ENCODE results near the gene LAMTOR2. TPM values are rescaled to one million over a fixed set of nuclear protein-coding genes. Genes with fewer than 3 reads are reported as not detected.

LAMTOR2 gene
- total RNA-seq, 1 donor from 2014 or later = 66.6 TPM

GRCh38 chr1:156096640-156097391 lies 42.2 kb downstream of the LAMTOR2 start:
- peak; percentile 85 for DNase-seq (ENCODE audit: low spot score)
- peak; percentile 99 for ATAC-seq

- no peak for DNase-seq (ENCODE audit: low spot score)
- ATAC-seq = no peak
Measured at GRCh38 chr1:156097499-156098178, 43.1 kb downstream of the LAMTOR2 start.

GRCh38 chr1:156098784-156099183 lies 44.2 kb downstream of the LAMTOR2 start:
- DNase-seq (ENCODE audit: low spot score) = no peak
- no peak for ATAC-seq

GRCh38 chr1:156099282-156099681 lies 44.7 kb downstream of the LAMTOR2 start:
- DNase-seq (ENCODE audit: low spot score) = no peak
- no peak for ATAC-seq

GRCh38 chr1:156100205-156100995 lies 45.8 kb downstream of the LAMTOR2 start:
- DNase-seq (ENCODE audit: low spot score) (no peak), ATAC-seq (no peak)

GRCh38 chr1:156101880-156102279 lies 47.3 kb downstream of the LAMTOR2 start:
- DNase-seq (ENCODE audit: low spot score) (no peak), ATAC-seq (no peak)

- no peak for ATAC-seq
- no peak for DNase-seq (ENCODE audit: low spot score)
Measured at GRCh38 chr1:156102633-156103511, 48.3 kb downstream of the LAMTOR2 start.

- DNase-seq (ENCODE audit: low spot score) (no peak), ATAC-seq (no peak)
Measured at GRCh38 chr1:156103521-156103947, 49.0 kb downstream of the LAMTOR2 start.

GRCh38 chr1:156104065-156104810 lies 49.7 kb downstream of the LAMTOR2 start:
- no peak for ATAC-seq
- DNase-seq (ENCODE audit: low spot score) = no peak

GRCh38 chr1:156104861-156105832 lies 50.6 kb downstream of the LAMTOR2 start:
- no peak for DNase-seq (ENCODE audit: low spot score)
- no peak for ATAC-seq

- no peak for DNase-seq (ENCODE audit: low spot score)
- peak; percentile 54 for ATAC-seq
Measured at GRCh38 chr1:156106624-156107488, 52.3 kb downstream of the LAMTOR2 start.

GRCh38 chr1:156108057-156108456 lies 53.5 kb downstream of the LAMTOR2 start:
- ATAC-seq (no peak), DNase-seq (ENCODE audit: low spot score) (no peak)

Other genes starting within 250 kb of the LAMTOR2 start
- gene GON4L, start 197.6 kb upstream of the LAMTOR2 start, total RNA-seq = 19.9 TPM
- 0.58 TPM for gene SYT11, start 195.2 kb upstream of the LAMTOR2 start, total RNA-seq
- gene RIT1, start 143.4 kb upstream of the LAMTOR2 start, total RNA-seq = 7.2 TPM
- 18.5 TPM for gene KHDC4, start 120.4 kb upstream of the LAMTOR2 start, total RNA-seq
- gene RXFP4, start 113.1 kb upstream of the LAMTOR2 start, total RNA-seq = not detected
- 6.5 TPM for gene ARHGEF2, start 76.2 kb upstream of the LAMTOR2 start, total RNA-seq
- gene SSR2, start 33.8 kb upstream of the LAMTOR2 start, total RNA-seq = 95.6 TPM
- 21.2 TPM for gene UBQLN4, start 984 bp upstream of the LAMTOR2 start, total RNA-seq
- 1.7 TPM for gene RAB25, start 6.4 kb downstream of the LAMTOR2 start, total RNA-seq
- 1.1 TPM for gene MEX3A, start 27.7 kb downstream of the LAMTOR2 start, total RNA-seq
- 120 TPM for gene LMNA, start 59.9 kb downstream of the LAMTOR2 start, total RNA-seq
- 0.88 TPM for gene SEMA4A, start 98.8 kb downstream of the LAMTOR2 start, total RNA-seq
- 25.4 TPM for gene SLC25A44, start 139.3 kb downstream of the LAMTOR2 start, total RNA-seq
- gene PMF1, start 158.2 kb downstream of the LAMTOR2 start, total RNA-seq = 26.6 TPM
- 1.8 TPM for gene BGLAP, start 187.4 kb downstream of the LAMTOR2 start, total RNA-seq
- 3.3 TPM for gene PAQR6, start 193.3 kb downstream of the LAMTOR2 start, total RNA-seq
- 43.3 TPM for gene SMG5, start 228.0 kb downstream of the LAMTOR2 start, total RNA-seq
- 2.6 TPM for gene TMEM79, start 229.5 kb downstream of the LAMTOR2 start, total RNA-seq
- gene GLMP, start 240.9 kb downstream of the LAMTOR2 start, total RNA-seq = 32.9 TPM
- gene VHLL, start 244.5 kb downstream of the LAMTOR2 start, total RNA-seq = not detected